CD4-positive, alpha-beta T cell treated with Interleukin-4 for 1 hour (primary cell): ENCODE results near the gene IGFBP5.

Experiments used
- DNase-seq, 2 donors: peaks; one replicate each; pipeline ENCODE4 v3.0.0-alpha.2; 2020 to 2022

The IGFBP5 gene, protein sequence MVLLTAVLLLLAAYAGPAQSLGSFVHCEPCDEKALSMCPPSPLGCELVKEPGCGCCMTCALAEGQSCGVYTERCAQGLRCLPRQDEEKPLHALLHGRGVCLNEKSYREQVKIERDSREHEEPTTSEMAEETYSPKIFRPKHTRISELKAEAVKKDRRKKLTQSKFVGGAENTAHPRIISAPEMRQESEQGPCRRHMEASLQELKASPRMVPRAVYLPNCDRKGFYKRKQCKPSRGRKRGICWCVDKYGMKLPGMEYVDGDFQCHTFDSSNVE

DNA sequence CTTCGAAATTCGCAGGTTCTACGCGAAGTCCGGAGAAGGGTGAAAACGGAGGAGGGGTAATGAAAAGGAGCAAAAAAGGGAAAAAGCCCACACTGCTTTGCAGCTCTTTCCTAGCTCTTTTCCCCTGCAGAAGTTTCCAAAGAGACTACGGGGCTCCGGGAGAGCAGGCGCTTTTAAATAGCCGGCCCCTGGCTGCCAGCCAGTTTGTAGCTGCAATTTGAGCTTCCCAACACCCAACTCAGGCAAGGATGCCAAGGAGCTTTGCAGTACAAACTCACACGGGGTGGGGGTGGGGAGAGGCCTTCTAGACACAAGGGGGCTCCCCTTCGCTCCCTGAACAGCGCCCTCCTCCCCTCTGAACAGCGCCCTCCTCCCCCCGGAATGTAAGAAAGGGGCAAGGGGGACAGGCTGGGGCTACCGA is at the start of gene IGFBP5:
TSS of gene IGFBP5 (minus strand) at position 149 of the 421 bp plus-strand sequence. CDS start 774 bp downstream, outside the sequence.
- no peak for DNase-seq

DNA sequence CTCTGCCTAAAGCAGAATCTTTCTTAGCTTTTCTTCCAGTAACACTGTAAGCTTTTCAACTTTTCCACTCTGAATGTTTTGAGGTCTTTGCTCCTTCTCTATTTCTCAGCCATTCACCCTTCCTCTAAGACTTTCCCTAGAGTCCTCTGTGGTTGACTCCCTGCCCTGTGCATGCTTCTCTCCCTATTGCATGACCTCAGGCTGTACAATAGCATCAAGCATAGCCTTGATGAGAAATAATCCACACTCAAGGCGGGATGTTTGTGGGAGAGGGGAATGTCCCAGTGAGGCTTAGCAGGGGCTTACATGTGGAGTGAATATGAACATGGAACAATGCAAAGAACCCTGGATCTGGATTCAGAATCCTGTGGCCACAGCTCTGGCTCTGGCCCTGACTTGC is 48.4 kb upstream of the IGFBP5 start:
- no peak for DNase-seq

DNA sequence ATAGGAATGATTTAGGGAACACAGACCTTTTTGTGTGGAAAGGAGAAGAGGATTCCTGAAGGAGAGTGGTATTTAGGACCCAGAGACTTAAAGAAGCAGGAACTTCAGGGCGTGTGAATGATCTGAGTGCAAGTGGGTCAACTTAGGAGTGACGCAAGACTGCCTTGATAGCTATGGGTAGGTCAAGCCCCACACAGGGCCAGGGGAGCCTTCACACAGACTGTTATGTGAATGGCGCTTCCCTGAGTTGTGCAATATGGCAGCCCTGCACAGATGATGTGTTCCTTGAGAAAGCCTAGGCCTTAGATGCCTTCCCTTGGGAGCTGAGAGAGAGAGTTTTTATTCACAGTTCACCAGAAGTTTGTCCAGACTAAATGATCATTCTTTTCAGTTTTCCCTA is 47.1 kb upstream of the IGFBP5 start:
- no peak for DNase-seq

DNA sequence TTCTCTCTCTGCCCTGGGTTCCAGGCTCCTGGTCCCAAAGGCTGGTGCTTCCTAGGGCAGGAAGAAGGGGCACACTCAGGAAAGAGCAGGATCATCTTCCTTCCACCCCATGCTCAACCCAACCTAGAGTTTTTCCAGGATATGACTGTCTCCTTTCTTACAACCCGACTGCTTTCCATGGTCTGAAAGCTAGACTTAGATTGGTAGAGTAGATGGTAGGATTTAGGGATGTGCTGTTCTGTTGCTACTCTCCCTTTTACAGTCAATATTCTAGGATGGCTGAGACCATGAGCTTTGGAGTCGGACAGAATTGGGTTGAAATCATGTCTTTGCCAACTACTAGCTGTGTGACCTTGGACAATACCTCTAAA is 45.9 kb upstream of the IGFBP5 start:
- no peak for DNase-seq

DNA sequence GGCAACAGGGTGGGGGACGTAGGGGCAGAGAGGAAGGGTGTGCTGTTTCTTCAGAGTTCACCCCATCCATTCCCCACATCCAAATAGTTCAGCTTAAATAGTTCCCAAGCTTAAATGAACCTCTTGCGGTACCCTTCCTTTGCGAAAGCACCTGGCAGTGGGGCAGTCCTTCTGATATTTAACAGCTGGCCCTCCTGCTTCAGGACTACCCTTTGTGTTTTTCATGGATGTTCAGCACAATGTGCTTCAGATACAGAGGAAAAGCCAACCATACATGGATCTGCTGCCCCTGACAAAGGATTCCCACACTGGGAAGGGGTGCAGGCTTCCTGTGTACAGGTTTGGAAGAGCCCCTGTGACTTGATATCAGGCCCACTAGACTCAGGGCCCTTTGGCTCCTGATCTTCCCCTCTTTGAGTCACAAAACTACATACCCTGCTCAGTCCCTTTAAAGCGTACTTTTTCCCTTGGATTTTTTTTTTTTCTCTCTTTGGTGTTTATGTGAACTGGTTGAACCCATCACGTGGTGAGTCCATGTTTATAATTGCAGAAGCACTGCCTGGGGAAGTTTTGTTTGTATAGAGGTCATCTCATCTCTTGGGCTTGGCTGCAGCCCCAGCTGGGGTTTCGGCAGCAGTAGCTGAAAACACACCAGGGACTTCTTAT is 45.3 kb upstream of the IGFBP5 start:
- DNase-seq, result no peak

DNA sequence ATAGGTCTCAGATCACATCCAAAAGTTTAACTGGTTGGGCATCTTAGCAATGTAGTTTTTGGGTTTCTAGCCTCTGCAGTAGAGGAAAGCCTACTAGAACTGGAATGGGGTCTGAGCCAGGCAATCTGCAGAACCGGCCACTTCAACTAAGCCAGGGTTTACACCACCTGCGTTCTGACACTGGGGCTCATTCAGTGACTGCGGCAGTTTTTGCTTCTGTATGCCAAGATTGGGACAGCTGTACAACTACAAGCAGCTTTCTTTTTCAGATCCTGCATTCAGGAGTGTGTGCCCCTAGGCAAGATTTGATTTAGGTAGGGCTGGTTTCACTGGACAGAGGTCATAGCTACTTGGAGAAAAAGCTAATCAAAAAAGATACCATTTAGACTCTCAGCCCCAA is 43.7 kb upstream of the IGFBP5 start:
- DNase-seq, result no peak

DNA sequence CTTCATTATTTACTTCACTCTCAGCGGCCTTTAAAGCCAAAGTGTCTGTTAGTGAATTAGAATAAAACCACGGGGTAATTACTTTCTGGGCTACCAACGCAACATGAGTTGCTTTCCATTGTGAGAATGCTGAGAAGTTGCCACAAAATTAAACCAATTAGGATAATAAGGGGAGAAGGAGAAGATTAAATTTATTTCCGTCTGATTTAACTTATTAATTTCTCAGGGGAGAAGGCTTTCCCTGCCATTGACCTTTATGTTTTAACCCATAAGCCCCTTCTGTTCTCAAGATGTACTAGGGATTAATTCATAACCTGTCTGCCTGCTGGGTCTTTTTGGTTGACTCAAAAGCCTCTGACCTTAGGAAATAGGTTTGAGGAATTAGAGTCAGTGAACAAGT is 42.3 kb upstream of the IGFBP5 start:
- no peak for DNase-seq

DNA sequence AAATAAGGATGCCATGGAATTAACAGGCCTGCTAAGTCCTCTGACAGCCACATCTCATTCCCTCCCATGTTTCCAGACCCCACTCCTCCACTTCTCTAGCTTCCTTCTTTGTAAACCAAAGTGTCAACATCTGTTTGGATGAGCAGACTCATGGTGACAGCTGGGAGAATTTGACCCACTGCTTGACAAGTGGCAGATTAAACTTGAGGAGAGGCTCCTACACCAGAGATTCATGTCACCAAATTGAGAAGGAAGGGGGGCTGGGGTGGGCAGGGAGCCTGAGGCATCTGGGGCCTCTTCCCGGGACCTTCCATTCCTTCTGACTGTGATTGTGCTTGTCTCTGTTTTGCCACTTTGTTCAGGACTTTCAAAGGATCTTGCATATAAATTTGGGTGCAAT is 41.0 kb upstream of the IGFBP5 start:
- no peak for DNase-seq

DNA sequence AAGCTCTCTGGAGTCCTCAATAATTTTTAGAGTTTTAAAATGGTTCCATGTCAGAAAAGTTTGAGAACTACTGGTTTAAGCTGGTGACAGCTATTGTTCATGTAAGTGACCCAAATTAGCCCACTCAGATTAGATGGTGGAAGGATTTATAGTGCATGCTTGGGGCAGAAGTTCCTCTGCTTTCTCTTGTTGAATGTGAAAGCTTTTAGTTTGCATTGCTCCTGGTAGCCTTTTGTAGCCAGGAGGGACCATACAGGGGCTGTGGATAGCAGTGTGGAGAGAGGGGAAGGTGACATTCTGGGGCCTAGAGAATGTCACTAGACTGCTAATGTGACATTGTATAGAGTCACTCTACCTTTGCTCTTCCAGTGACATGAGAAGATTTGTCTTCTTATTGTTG is 40.3 kb upstream of the IGFBP5 start:
- DNase-seq, result no peak

DNA sequence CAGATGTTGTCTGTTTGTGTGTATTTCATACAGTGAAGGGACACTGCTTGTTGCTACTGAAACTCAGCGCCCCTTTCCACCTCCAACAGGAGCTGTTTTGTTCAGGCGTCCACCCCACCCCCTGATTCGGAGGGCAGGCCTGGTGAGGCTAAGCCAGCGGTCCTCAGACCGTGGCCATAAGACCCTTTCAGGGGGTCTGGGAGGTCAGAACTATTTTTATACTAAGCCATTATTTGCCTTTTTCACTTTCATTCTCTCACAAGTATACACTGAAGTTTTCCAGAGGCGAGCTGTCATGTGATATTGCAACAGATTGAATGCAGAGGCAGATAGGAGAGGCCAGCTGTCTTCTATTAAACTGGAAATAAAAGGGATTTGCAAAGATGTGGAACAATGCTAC is 39.7 kb upstream of the IGFBP5 start:
- no peak for DNase-seq

DNA sequence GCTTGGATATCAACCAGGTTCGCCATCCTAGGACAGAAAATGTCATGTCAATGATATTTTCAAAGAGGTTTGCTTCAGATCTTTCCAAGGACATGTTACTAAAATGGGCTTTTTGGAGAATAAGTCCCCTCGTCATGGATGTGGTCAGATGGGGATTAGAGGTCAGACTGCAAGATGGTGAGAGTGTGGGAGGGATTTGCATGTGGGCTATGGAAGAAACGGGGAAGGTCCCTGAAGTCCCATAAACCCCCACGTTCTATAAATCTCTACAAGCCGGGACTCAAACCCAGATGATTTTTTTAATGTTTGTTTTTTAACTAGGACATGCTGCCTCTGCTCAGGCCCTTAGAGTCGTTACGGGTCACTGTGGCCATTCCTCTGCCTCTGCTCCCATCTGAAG is 37.7 kb upstream of the IGFBP5 start:
- DNase-seq, result no peak

DNA sequence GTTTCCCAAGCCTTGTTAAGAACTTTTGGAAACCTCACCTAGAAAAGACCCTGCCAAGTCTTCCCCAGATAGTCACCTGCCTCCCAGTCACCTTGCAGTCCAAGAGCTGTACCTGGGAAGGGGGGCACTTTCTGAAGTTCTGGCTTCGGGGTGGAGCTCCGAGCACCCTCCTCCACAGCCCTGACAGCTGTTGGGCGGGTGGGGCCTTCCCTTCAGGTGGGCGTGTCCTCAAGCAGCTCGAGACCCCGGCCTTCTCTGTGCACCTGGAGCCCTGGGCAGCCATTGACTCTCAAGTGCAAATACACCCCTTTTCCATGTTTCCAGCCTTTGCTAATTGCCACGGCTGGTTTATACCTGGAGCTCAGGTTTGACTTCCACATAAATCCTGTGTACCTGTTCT is 37.0 kb upstream of the IGFBP5 start:
- DNase-seq, result no peak

DNA sequence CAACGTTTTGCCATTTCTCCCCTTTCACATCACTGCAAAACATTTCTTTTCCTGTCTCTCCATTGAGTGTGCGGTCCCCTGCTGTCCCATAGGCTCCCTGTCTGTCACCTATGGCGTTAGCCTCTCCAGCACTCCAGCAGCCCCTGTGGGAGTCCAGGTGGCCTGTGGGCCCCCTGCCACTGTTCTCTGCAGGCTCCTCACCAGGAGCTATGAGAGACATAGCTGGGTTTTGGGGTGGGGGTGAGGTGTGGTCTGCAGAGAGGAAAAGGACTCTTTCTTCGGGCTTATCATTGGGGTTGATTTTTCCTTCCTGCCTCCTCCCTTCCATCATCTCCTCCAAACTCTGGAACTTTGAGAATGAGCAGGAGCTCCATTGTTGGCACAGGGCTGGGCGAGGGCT is 36.1 kb upstream of the IGFBP5 start:
- DNase-seq, result no peak

DNA sequence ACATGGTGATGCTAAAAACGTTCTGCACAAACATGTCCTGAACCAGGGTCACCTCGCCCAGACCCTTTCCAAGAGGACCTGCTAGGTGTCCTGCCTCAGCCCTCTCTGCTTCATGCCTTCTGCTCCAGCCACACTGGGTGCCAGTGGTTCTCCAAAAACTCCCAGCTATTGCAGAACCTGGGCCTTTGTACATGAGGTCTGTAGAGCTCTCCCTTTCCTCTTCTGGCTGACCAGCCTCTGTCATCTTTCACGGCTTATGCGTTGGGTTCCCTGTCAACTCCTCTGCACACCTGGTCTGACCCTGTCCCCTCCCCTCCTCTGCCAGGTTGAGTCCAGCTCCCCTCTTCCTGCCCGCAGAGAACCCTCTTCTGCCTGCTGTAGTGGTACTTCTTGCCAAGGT is 35.5 kb upstream of the IGFBP5 start:
- no peak for DNase-seq

DNA sequence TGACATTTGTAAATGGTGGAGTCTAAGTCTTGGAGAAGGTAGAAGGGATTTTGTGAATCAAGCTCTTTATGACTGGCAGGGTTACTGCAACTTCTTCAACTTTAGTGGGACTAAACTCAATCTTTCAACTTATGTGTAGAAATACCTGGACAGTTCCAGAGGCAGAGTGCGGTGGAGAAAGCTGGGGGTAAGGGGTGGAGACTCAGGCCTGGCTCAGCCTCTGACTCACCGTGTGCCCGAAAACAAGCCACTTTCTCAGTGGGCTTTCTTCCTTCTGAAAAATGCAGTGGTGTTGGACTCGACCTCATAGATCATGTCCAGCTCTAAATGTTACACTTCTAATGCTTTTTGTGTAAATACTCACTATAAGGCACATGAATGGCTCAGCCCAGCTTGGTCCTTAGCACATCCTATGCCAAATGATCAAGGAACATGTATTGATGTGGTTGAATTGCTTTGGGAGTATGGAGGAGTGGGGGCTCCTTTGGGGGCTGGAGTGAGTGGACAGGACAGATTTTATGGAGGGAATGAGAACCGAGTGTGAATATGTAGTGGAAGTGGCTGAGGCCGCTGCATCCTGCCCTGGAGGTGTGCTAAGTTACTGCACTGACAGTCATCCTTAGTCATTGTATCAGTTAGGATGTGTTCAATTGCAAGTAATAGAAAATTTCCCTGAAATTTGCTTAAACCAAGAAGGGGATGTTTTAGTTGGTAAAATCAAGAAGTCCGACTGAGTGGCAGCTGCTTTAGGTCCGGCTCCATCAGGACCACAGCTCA is 32.2 kb upstream of the IGFBP5 start:
- DNase-seq, result no peak

DNA sequence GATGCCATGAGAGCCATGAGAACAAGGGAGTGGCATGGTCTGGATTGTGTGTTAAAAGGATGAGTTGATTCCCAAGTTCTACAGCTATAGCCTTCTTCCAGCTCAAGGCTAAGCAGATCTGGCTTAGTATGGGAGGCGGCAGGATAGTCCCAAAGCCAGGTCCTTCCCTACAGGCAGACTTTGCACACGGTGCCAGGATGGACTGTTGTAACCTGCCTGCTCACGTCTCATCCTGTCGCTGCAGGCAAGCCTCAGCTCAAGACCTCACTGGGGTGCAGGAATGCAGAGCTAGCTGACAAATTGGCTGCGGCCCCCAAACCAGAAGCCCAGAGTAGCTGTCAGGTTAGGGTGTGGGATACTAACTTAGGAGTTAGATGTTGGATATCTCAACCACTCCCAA is 28.8 kb upstream of the IGFBP5 start:
- DNase-seq, result no peak

DNA sequence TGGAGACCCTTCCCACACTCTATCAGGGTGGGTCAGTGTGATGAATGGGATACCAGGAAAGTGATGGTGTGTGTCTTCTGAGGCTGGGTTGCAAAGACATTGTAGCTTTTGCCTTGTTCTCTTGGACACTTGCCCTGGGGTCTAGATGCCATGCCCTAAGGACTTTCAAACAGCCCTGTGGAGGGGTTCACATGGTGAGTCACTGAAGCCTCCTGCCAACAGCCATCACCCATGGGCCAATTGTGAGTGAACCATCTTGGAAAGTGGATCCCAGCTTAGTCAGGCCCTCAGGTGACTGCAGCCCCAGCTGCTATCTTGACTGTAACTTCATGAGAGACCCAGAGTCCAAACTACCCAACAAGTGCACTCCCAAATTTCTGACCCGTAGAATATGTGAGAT is 25.8 kb upstream of the IGFBP5 start:
- DNase-seq, result no peak

DNA sequence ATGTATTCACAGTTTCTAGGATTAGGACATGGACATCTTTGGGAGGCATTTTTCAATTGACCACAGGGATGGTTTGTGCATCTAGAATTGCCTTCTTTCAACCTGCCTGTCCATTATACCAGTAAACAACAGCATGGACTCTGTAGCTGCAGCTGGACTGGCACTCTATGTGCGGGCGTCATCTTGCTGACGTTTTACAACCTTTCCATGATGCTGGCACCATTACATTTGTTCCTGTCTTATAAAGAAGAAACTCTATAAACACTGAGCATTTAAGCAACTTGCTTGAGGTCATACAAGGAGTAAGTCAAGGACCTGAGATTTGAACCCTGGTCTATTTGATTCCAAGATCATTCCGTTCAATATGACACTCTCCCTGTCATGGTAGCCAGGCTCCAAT is 25.4 kb upstream of the IGFBP5 start:
- DNase-seq, result no peak

DNA sequence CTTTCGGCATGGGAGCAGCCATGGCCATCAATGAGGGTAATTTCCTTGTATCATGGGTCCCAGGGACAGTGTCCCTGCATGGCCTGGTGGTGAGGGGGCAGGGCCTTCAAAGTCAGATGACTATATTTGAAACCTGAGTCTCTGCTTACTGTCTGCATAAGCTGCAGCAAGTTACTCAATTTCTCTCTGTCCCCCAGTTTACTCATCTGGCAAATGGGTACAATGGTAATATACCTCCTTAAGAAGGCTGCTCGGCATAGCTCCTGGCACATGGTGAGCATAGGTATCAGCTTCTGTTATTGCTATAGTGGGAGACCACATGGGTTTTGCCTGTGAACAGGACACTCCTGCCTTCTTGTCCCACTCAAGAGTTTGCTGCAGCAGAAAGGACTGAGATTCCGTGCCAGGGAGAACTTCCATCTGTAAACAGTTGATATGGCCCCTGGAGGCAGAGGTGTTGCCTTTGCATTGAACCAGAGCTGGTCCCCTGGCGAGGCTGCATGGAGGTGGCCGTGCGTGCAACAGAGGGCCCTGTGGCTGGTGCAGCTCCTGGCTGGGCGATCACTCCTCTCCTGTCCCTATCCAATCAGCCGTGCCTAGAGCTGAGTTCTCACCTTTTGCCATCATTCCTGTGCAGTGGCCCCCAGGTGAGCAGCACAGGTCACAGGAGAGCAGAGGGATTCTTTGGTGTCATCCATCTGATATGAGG is 22.7 kb upstream of the IGFBP5 start:
- no peak for DNase-seq

DNA sequence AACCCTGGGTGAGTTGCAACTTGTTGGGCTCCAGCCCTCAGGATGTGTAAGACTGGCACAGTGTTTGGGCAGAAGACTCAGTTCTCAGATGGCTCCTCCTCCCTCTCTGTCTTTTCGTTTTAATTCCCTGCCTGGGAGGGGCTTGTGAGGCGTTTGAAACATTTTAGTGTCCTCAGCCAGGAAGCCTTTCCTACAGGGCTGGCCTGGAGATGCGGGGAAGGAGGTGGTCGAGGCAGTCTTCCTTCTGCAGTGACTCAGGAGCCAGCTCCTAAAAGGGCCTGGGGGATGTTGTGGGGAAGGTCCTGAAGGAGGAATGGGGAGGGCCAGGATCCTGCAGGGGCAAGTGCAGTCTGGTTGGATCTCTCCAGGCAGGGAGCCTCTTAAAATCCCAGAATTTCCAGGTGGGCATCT is 22.1 kb upstream of the IGFBP5 start:
- no peak for DNase-seq

DNA sequence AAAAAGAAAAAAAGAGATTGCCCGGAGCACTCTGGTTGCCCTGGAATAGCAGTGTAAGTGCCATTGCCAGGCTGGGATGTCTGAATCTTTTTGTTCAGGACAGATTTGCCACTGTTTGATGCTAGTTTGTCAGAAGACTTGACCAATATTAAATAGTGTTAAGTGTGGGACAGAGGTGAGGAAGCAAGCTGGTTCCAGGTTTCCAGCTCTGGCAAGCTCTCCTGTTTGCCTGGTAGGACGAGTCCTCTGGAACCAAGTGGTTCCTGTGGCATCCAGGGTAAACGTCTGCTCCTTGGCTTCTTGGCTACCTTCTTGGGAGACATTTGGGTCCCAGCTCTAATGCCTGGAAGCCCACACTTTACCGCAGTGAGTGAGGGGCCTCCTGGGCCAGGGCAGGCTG is 20.8 kb upstream of the IGFBP5 start:
- DNase-seq, result no peak

DNA sequence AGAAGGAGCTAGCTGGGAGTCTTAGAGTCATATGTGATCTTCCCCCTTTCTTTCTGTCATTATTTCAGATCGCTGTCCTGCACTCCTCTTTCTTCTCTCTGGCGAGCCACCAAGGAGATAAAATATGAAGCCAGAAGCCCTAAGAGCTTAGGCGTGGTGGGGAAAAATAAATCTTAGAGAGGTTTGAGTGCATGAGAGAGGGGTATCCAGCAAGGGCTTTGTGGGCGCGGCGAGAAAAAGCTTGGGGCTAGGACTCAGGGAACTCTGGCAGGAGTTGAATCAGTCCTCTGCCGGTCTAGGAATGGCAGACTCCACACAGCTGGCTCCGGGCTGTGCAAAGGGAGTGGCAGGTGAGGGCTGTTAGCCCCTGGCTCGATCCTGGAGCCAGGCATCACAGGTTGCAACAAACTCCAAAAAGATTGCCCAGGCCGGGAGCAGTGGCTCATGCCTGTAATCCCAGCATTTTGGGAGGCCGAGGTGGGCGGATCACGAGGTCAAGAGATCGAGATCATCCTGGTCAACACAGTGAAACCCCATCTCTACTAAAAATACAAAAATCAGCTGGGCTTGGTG is 20.1 kb upstream of the IGFBP5 start:
- no peak for DNase-seq

DNA sequence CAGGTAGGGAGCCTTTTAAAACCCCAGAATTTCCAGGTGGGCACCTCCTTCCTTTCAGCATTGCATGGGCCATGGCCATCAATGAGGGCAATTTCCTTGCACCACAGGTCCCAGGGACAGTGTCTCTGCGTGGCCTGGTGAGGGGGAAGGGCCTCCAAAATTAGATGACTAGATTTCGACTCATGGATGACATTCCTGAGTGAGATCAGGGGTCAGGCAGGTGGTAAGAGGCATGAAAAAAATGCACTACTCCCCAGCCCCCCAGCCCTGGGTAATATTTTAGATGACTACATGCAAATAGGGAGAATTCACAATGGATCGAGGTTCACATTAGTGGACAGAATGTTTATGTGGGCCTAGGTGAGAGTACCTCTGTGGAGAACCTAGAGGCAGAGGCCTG is 19.0 kb upstream of the IGFBP5 start:
- DNase-seq, result no peak
